Lower leg skin (tissue), 4 donors: ENCODE data around the gene SLIT3. TPM values are rescaled to one million over a fixed set of nuclear protein-coding genes. Genes with fewer than 3 reads are reported as not detected.

ENCODE experiments used
- DNase-seq, 2 donors: peaks; one replicate each; pipeline ENCODE4 v3.0.0-alpha.2; 2019; ENCODE audit warnings: low spot score in 2 of 2
- H3K4me3 ChIP-seq: fragments of 200-600 bp; sonication (generic); 2 replicates; pipeline ENCODE4 v1.5.1; 2017; ENCODE audit warnings: mild to moderate bottlenecking, low read depth; ENCODE audit not compliant: poor library complexity, severe bottlenecking
- POLR2A ChIP-seq, 2 donors: fragments of 450-650 bp; IDR thresholded peaks; one replicate each; pipeline ENCODE4 v1.6.1; 2016 to 2017; ENCODE audit warnings: antibody characterized with exemption in 2 of 2, mild to moderate bottlenecking in 1 of 2, moderate library complexity in 1 of 2
- WGBS, 2 donors: methylation state at CpG; one replicate each; pipeline ENCODE4 v1.1.5; 2018; 5-methylcytosine and 5-hydroxymethylcytosine counted together
- intact Hi-C: fragments of 100-400 bp; cut with DNase I; formaldehyde crosslinking; loops from one replicate; pipeline ENCODE4 v1.15.0; 2023; ENCODE audit warnings: low total_unique reads
- total RNA-seq, 4 donors: library from RNA; depleted of rRNA; stranded (reverse); fragments of >200 nt; gene quantifications; one replicate each; pipeline ENCODE4 v1.1.0, GENCODE V29; 2016
- TF ChIP-seq, protein P1 (sequence below), 3 donors: fragments of 450-650 bp; IDR thresholded peaks; one replicate each; pipeline ENCODE4 v1.5.1; 2016; ENCODE audit warnings: antibody characterized with exemption in 3 of 3, mild to moderate bottlenecking in 3 of 3, moderate library complexity in 2 of 3

SLIT3 gene
- total RNA-seq, 4 donors from 2014 or later = 12.4 to 66.0 (median 22.8) TPM

DNA sequence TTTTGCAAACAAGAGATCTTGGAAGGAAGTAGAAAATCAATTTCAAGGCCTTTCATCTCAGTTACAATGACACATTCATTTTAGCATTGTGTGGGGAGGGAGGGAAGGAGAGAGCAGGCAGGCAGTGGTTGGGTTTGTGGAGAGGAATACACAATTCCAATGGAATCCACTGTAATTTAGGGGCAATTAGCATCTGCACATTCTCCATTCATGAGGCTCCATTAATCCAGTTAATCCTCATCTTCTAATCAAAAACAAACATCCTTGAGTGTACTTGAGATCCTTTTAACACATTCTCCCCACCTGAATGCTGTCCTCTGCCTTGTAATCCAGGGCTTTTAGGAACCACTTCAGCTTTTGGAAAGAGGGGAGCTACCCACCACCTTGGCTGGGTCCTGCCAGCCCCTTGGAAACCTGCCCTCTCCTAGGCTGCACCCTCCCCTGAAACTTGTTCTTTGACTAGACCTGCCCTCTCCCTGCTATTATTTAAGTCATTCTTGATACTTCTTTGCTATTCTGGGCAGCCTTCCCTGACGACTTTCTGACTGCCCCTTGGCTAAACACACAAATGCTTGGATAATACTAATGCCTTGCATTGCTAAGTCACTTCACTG is 271.2 kb downstream of the SLIT3 start:
- no peak for DNase-seq
- H3K4me3 ChIP-seq = no peak overlapping the region
- intact Hi-C loops = no loop called here
- no peak for TF ChIP-seq POLR2A (IDR thresholded peaks at IDR 0.05)
- TF ChIP-seq, protein P1, sequence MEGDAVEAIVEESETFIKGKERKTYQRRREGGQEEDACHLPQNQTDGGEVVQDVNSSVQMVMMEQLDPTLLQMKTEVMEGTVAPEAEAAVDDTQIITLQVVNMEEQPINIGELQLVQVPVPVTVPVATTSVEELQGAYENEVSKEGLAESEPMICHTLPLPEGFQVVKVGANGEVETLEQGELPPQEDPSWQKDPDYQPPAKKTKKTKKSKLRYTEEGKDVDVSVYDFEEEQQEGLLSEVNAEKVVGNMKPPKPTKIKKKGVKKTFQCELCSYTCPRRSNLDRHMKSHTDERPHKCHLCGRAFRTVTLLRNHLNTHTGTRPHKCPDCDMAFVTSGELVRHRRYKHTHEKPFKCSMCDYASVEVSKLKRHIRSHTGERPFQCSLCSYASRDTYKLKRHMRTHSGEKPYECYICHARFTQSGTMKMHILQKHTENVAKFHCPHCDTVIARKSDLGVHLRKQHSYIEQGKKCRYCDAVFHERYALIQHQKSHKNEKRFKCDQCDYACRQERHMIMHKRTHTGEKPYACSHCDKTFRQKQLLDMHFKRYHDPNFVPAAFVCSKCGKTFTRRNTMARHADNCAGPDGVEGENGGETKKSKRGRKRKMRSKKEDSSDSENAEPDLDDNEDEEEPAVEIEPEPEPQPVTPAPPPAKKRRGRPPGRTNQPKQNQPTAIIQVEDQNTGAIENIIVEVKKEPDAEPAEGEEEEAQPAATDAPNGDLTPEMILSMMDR (IDR thresholded peaks at IDR 0.05) = no peak
- 17 to 18% methylated on average over 1 of the region's 1 CpG for WGBS, 2 donors

DNA sequence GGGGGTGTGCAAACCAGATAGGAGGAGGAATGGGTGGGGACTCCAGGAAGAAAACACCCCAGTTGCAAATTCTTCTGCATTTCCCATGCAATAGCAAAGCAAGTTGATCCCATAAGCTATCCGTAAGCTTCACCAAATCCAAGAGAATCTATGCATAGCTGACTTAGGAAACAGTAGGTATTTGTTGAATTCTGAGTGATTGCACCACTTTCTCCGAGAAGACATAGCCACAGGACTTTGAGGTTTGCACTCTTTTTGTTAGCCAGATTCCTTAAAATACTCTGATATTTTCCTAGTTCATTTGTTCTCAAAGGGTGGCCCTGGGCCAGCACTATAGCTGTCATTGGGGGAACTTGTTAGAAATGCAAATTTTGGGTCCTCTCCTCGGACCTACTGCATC is 271.9 kb downstream of the SLIT3 start:
- WGBS, 2 donors = 60 to 73% methylated on average over 3 of the region's 3 CpGs
- intact Hi-C loops = no loop called here
- DNase-seq = no peak
- H3K4me3 ChIP-seq = no peak overlapping the region
- no peak for TF ChIP-seq POLR2A (IDR thresholded peaks at IDR 0.05)
- TF ChIP-seq, protein P1 (IDR thresholded peaks at IDR 0.05) = no peak

DNA sequence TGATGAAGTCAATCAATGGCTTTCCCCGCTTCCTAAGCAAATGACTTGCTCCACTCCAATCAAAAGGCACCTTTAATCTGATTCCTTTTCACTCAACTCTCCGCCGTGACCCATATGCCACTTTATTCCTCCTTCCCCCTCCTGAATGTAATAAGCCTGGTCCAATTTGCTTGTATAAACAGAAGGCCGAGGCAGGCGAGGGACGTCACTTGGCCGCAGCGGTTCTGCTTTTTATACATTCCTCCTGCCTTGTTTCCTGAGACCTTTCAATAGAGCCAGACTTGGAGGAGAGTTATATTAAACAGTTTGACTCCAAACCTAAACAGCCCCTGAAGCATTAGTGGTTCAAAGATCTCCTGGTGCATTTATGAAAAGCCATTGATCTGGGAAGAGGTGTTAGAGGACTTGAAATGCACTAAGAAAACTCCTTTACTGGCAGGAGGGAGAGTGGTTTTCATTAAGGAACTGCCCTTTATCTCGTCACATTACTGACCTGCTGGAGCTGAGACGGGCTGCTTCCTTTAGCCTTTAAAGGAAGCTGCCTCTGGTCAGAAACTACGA is 273.4 kb downstream of the SLIT3 start:
- H3K4me3 ChIP-seq = no peak overlapping the region
- 73 to 76% methylated on average over 11 of the region's 11 CpGs for WGBS, 2 donors
- intact Hi-C loops = no loop called here
- no peak for DNase-seq
- TF ChIP-seq POLR2A (IDR thresholded peaks at IDR 0.05) = no peak
- TF ChIP-seq, protein P1 (IDR thresholded peaks at IDR 0.05) = no peak

DNA sequence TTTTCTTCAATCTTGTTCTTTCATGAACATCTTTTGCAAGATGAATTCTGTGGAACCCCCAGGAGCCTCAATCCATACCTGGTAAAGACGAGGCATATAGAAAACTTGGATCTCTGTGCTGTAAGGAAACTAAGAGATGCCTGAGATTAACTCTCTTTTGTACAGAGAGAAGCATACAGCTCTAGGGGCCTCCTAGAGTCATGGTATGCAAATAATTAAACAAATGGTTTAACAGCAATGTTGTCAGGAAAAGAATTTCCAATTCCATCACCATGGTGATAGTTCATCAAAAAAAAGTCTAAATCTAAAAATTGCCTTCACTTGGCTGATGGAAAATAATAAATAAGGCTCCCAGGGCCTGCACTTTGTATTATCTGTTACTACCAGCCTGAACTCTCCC is 275.4 kb downstream of the SLIT3 start:
- WGBS, 2 donors = 73 to 86% methylated on average over 1 of the region's 1 CpG
- intact Hi-C loops = no loop called here
- TF ChIP-seq POLR2A (IDR thresholded peaks at IDR 0.05) = no peak
- TF ChIP-seq, protein P1 (IDR thresholded peaks at IDR 0.05) = no peak
- no peak overlapping the region for H3K4me3 ChIP-seq
- DNase-seq = no peak

DNA sequence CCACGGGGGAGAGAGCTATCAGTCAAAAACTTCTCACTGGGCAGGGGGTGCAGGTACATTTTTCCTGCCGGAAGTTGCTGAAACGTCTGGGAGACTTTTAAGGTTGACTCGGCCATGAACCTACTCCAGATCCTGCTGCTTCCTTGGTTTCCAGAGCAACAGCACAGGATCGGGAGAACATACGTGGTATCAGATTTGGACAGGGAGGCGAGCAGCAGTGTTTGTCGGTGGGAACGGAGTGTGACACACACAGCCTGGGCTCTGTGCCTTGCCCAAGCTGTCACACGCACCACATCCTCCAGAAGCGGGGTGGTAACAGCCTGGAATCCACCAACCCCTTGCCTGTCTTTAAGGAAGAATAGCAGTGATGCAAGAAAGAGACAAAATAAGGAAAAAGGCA is 276.5 kb downstream of the SLIT3 start:
- TF ChIP-seq, protein P1 (IDR thresholded peaks at IDR 0.05) = no peak
- TF ChIP-seq POLR2A (IDR thresholded peaks at IDR 0.05) = no peak
- DNase-seq = no peak
- WGBS, 2 donors = 65 to 82% methylated on average over 11 of the region's 11 CpGs
- intact Hi-C loops = no loop called here
- no peak overlapping the region for H3K4me3 ChIP-seq

DNA sequence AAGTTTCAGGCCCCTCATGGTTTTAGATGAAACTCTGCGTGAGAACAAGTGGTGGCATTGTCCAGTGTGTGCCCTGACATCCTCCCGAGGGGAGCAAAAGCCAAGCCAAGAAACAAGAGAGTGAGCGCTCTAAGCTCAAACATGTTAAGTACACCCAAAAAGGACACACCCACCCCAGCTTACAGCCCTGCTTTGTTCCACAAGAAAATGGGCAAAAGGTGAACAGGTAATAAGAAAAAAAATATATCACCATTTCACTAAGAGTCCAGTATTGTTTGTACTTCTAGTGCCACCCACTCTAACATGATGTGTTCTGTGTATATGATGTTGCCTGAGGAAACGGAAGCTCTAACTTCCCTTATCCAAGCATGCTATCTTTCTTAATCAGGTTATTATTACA is 278.2 kb downstream of the SLIT3 start:
- 77 to 85% methylated on average over 4 of the region's 4 CpGs for WGBS, 2 donors
- DNase-seq = no peak
- TF ChIP-seq, protein P1 (IDR thresholded peaks at IDR 0.05) = no peak
- no peak for TF ChIP-seq POLR2A (IDR thresholded peaks at IDR 0.05)
- intact Hi-C loops = no loop called here
- no peak overlapping the region for H3K4me3 ChIP-seq
